AG09309 (cell line): ENCODE measurements around the gene PAX5.

Source experiments
- DNase-seq: peaks from one replicate; pipeline ENCODE4 v3.0.0-alpha.2; 2010; ENCODE audit warnings: low read depth
- H3K4me3 ChIP-seq: 2 replicates; pipeline ENCODE4 v1.5.1; 2011; ENCODE audit warnings: mild to moderate bottlenecking, low read depth, low read length, moderate library complexity; ENCODE audit not compliant: control insufficient read depth
- TF ChIP-seq, protein P1 (sequence below): IDR thresholded peaks from 2 replicates; pipeline ENCODE4 v1.5.1; 2011; ENCODE audit warnings: mild to moderate bottlenecking, low read depth, low read length, inconsistent platforms; ENCODE audit not compliant: insufficient read depth, control insufficient read depth; ENCODE audit errors: missing control alignments

The PAX5 gene

DNA sequence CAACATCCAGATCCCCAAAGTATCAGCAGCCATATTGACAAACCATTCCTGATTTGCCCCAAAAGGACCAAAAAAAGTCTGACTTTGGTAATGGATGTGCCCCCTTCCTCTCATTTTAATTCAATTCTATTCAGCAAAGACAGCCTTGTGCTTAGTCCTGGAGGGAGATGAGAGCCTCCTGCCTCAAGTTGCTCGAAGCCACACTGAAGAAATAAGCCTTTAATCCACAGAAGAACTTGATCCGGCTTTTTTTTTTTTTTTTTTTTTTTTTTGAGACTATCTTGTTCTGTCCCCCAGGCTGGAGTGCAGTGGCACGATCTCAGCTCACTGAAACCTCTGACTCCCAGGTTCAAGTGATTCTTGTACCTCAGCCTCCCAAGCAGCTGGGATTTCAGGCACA lies 8.4 kb upstream of the PAX5 start:
- H3K4me3 ChIP-seq: no peak overlapping the region
- DNase-seq: no peak
- TF ChIP-seq, protein P1, sequence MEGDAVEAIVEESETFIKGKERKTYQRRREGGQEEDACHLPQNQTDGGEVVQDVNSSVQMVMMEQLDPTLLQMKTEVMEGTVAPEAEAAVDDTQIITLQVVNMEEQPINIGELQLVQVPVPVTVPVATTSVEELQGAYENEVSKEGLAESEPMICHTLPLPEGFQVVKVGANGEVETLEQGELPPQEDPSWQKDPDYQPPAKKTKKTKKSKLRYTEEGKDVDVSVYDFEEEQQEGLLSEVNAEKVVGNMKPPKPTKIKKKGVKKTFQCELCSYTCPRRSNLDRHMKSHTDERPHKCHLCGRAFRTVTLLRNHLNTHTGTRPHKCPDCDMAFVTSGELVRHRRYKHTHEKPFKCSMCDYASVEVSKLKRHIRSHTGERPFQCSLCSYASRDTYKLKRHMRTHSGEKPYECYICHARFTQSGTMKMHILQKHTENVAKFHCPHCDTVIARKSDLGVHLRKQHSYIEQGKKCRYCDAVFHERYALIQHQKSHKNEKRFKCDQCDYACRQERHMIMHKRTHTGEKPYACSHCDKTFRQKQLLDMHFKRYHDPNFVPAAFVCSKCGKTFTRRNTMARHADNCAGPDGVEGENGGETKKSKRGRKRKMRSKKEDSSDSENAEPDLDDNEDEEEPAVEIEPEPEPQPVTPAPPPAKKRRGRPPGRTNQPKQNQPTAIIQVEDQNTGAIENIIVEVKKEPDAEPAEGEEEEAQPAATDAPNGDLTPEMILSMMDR: no peak

DNA sequence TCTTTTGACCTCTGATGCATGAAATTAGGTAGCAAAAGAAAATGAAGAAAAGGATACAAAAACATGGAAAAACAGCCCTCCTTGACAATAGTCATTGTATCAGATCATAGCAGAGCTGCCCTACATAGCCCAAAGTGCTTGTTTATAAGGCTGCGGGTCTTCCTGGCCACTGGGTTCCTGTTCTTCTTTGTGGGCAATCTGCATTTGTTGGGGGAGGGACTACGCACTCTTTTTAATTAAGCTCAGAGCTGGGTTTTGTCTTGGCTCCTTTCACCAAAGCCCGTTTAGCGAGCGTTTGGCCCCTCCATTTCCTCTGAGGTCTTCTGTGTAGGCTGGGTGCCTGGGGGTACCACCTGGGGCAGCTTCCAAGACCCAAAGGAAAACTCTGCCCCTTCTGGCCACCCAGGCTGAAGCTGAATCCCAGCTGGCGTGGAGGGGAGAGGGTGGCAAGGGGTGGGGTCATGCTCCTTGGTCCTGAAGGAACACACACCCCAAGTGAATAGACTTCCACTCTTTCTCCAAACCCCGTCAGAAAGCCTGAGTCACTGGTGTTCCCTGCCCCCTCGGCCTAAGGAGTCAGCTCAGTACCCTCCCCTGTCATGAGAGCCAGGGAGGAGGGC lies 6.5 kb upstream of the PAX5 start:
- TF ChIP-seq, protein P1: no peak
- no peak overlapping the region for H3K4me3 ChIP-seq
- DNase-seq: no peak

DNA sequence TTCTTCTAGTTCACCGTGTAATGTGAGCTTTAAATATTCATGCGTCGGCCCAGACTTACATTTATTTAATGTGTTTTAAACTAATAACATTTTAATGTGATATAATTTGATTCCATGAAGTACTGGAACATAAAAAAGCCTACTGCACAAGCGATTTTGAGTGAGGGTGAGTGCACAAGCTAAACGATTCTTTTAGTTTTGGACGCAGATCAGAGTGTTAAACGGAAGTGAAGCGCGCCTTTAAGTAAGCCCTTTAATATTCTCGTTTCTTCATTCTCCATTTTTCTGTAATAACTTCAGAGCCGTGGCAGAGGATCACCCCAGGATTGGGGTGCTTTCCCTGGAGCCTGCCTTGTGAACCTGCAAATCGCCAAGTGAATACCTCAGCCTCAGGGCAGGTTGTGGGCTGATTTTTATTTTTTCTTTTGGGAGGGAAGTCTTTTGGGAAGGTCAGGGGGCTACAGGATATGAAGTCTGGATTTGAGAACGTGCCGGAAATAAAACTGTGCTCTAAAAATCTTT lies 4.9 kb upstream of the PAX5 start:
- TF ChIP-seq, protein P1: no peak
- DNase-seq: no peak
- H3K4me3 ChIP-seq: no peak overlapping the region

DNA sequence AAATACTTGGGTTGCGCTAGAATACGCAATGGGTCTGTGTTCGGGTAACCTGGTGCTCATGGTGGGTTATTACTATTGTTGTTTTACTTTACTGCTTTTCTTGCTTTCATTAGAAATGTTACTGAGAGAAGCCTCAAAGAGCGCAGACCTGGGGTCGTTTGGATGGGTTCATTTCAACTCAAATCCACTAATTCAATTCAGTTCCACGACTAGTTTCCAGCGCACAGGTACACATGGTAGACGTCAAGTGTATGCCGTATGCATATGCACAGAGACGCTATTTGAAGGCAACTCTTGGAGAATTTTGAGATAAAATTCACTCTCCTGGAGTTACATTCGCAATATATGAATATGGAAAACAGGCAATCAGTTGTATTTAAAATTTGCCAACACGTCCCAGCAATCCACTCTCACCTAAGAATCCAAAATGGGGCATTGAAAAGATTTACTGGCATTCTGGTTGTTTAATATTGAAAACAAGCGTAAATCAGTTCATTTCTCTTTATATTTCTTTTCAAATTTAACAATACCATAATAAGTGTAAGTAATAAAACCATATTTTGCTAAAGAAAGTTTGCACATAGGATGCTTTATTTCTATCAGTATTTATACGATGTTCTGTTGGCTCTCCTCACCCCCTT lies 4.4 kb upstream of the PAX5 start:
- no peak for DNase-seq
- H3K4me3 ChIP-seq: no peak overlapping the region
- TF ChIP-seq, protein P1: no peak

DNA sequence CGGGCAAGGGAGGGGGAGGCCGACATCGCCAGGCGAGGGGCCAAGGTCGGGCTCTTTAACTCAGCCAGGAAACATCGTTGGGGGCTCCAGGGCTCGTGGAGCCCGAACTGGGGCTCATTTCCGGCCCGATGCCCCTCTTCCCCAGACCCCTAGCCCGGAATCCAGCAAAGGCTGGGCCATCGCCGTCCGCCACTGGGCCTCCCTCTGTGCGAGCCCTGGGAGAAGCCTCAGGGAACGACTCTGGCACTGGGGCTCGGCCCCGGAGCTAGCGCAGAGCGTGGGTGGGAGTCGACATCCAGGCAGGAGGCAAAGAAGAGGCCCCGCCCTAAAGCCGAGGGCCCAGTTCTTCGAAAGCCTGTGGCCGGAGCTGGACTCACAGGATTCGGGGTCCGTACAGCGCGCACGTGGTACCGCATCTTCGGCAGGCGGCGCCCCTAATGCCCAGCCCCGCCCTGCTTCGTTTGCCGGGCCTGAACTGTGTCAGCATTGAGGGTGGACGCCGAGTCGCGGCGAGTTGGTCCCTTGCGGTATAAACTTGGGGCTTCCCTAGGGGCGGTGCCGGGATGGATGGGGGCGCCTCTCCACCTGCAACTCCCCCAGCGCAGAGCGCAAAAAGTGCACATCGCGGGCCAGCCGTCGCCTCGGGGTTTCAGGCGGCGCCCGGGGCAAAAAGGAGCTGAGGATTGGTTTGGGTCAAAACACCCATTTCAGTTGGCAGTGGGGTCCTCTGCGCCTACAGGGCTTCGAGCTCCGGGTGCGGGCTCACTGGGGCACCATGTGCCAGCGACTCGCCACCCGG lies 3.6 kb upstream of the PAX5 start:
- TF ChIP-seq, protein P1: no peak
- no peak for DNase-seq
- H3K4me3 ChIP-seq: peak overlapping the region; percentile 48

DNA sequence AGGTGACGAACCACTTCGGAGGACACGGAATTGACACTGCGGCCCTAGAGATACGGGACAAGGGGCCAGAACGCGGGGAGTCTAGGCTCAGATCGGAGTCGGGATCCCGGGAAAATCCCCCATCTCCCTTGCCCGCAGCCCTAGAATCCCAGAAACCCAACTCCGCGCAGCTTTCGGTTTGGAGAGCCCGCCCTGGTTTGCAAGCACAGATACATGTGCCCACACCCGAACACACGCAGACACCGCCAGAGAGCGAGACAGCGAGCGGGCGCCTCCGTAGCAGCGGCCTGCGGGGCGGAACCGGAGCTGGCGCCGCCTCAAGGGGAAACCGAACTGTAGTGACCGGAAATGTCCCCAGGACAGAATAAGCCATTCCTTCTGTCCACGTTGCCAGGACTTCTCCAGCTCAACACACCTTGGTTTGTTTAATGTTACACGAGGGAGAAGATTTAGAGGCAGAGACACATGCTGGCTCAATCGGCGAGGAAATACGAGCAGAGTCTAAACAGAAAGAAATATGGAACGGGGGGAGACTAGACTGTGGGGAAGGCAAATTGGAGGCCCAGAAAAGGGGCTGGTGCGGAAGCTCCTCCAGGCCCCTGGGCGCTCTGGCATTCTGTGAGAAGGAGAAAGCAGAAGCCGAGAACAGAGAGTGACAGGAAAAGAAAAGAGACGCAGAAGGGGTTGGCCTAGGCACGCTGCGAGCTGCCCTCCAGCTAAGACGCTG lies 2.9 kb upstream of the PAX5 start:
- TF ChIP-seq, protein P1: no peak
- DNase-seq: no peak
- peak overlapping the region; percentile 48 for H3K4me3 ChIP-seq
